Choroid plexus epithelial cell (primary cell): ENCODE measurements around the gene ABI3BP.

Experiments
- DNase-seq: peaks from one replicate; pipeline ENCODE4 v3.0.0-alpha.2; 2010; ENCODE audit warnings: low read depth
- H3K4me3 ChIP-seq: 2 replicates; pipeline ENCODE4 v1.5.1; 2011; ENCODE audit warnings: low read depth, mild to moderate bottlenecking, control low read depth, low read length, moderate library complexity
- CTCF ChIP-seq: conservative IDR thresholded peaks from 2 replicates; pipeline ENCODE4 v1.5.1; 2011; ENCODE audit warnings: low read depth, mild to moderate bottlenecking, control low read depth, inconsistent platforms, low read length, moderate library complexity

The ABI3BP gene

GRCh38 chr3:100782348-100782747, 210.9 kb downstream of the ABI3BP start:
- DNase-seq, result no peak
- no peak overlapping the region for H3K4me3 ChIP-seq
- no peak for TF ChIP-seq CTCF

GRCh38 chr3:100781301-100781700, 211.9 kb downstream of the ABI3BP start:
- no peak for DNase-seq
- TF ChIP-seq CTCF, result no peak
- H3K4me3 ChIP-seq, result no peak overlapping the region

GRCh38 chr3:100780071-100780622, 213.1 kb downstream of the ABI3BP start:
- TF ChIP-seq CTCF, result no peak
- H3K4me3 ChIP-seq, result no peak overlapping the region
- DNase-seq, result no peak

GRCh38 chr3:100779480-100779879, 213.7 kb downstream of the ABI3BP start:
- H3K4me3 ChIP-seq, result no peak overlapping the region
- TF ChIP-seq CTCF, result no peak
- no peak for DNase-seq

- no peak for TF ChIP-seq CTCF
- peak; percentile 41 for DNase-seq
- no peak overlapping the region for H3K4me3 ChIP-seq
These were observed 215.9 kb downstream of the ABI3BP start for GRCh38 chr3:100777271-100777670.

- H3K4me3 ChIP-seq, result no peak overlapping the region
- TF ChIP-seq CTCF, result peak; percentile 23
- DNase-seq, result no peak
These were observed 216.5 kb downstream of the ABI3BP start for GRCh38 chr3:100776746-100777145.

GRCh38 chr3:100776097-100776729, 217.0 kb downstream of the ABI3BP start:
- TF ChIP-seq CTCF, result no peak
- no peak for DNase-seq
- no peak overlapping the region for H3K4me3 ChIP-seq
